HG03521 (cell line): ENCODE results near the gene WDR47.
A peak's percentile ranks its signal among the peaks of the same experiment; 100 is the strongest.

Experiments
- ATAC-seq: cut with Tn5 transposase; IDR thresholded peaks from one replicate; pipeline ENCODE4 v1.9.1; 2021; ENCODE audit warnings: mild to moderate bottlenecking, moderate library complexity; ENCODE audit not compliant: unreplicated experiment

The WDR47 gene

DNA sequence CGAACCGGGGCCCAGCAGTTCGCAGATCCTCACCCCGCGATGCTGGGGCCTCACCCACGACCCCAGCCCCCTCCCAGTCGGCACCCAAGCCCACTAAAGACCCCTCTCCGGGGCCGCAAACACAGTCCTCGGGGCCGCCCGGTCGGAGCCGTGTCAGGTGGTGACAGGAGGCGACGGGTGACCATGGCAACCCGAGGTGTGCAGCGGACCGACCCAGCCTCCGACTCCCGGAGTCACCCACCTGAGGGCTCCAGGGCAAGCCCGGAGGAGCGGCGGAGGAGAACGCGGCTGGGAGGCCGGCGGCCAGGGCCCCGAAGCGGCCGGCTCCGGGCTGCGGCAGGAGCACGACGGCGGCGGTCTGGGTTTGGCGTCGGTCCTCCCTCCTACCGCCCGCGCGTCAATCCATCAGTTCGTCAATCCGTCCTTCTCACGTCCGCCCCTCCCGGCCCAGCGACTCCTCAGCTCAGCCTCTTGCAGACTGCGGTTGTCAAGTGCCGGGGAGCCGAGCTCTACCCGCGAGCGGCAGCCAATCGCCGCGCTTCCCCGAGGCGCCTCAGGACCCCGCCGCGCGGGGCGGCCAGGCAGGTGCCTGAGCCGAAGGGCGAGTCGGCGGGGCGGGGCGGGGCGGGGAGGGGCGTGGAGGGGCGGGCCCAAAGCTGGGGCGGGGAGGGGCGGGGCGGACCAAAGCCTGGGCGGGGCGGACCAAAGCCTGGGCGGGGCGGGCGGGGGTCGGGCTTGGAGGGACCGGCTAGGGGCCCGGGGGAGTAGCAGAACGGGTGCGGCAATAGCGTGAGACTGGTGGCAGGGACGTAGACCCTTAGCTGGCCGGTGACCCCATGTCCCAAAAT, at the start of gene WDR47:
Gene WDR47, minus strand, starts transcription at position 482 of the 848 bp plus-strand sequence. CDS start 18,590 bp downstream, outside the sequence.
- peak; percentile 97 for ATAC-seq

DNA sequence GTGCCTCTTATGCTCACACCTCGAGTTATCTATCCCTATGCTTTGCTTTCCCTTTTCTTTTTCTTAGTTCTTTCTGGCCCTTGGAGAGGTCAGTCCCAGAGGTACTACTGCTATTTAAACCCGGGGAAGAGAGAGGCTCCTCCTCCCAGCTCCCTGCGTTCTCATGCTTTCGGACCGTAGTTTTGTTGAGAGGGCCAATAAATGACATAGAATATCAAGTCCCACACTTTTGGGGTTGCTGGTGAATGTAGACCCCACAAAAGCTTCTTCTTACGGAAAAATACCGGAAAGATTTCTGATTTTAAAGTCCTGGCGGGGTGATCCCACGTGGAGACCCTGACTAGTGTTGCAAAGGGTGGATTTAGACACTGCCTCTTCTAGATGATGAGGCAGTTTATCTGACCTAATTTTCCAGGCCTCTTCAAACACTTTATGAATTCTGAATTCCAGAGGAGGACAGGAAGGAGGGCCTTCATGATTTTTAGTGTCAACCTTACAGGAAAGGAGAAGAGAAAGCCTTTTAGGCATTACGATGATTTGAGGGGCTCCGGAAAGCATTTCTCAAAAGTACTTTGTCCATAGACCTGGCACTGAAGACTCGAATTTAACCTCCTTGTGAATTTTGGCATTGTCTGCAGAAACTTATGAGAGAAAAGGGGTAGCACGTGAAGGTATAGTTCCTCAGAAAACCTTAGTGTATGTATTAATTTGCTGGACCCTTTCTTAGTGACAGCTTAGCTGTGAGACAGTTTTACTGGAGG, 49.4 kb upstream of the WDR47 start:
- peak; percentile 37 for ATAC-seq

DNA sequence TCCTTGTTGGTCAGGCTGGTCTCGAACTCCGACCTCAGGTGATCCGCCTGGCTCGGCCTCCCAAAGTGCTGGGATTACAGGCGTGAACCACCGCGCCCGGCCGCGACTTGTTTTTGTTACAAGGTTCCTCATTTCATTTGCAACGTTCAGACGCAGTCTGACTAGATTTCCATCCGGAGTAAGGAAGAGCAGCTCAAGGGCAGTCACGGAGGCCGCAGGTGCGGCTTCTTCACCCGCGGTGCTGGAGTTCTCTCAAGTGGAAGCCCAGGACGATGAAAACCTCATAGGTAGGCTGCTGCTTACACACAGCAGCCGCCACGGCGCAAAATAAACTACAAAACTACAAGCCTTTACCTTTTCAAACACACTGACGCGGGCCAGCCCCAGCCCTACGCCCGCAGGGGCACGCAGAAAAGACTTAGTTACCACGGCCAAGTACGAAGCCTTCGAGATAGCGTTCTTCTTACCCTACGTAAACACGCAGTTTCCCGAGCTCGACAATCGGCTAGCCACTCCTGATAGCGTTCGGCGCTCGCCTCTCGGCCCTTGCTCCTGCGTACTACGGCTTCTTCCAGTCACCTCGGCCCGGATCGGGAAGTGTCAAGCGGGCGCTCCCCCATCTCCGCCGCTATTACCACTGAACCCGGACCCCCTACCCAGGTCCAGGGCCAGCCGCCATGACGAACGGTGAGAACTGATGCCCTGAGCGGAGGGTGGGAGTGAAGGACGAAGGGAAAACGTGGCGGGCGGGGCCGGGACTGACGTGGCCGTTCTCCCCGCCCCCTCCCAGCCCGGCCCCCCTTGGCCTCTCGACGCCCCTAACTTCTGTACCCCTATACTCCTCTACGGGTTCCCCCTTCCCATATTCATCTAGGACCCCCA, 48.5 kb upstream of the WDR47 start, which contains the start of gene TMEM167B:
Gene TMEM167B, plus strand, starts transcription at position 569 of the 882 bp plus-strand sequence. Its CDS starts 109 bp downstream, at position 678.
- peak; percentile 93 for ATAC-seq

DNA sequence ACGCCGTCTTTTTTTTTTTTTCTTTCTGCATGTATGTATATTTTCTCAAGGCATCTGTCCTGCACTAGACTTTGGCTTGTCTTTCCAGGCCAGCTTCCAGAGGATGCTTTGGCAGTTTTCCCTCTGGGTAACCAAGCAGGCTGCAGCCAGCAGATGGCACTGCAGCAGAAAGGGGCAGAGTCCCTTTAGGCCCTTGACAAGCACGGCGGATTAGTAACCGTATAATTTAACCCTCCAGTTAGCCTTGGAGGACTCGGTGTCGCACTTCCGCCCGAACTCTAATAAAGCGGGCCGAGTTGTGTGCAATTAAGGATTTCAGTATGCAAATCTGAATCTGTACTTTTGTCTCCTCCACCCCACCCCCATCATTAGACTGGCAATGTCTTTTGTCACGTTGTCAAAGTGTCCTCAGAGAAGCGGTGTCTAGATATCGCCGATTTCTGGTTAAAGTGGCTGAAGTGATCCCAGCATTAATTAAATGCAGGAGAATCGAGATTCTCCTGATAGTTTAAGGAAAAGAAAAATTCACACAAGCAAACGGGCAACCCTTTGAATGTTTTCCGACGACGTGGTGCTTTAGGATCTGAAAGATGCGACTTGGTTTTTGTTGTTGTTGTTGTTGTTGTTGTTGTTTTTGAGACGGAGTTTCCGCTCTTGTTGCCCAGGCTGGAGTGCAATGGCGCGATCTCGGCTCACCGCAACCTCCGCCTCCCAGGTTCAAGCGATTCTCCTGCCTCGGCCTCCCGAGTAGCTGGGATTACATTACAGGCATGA, 47.5 kb upstream of the WDR47 start:
- no peak for ATAC-seq

DNA sequence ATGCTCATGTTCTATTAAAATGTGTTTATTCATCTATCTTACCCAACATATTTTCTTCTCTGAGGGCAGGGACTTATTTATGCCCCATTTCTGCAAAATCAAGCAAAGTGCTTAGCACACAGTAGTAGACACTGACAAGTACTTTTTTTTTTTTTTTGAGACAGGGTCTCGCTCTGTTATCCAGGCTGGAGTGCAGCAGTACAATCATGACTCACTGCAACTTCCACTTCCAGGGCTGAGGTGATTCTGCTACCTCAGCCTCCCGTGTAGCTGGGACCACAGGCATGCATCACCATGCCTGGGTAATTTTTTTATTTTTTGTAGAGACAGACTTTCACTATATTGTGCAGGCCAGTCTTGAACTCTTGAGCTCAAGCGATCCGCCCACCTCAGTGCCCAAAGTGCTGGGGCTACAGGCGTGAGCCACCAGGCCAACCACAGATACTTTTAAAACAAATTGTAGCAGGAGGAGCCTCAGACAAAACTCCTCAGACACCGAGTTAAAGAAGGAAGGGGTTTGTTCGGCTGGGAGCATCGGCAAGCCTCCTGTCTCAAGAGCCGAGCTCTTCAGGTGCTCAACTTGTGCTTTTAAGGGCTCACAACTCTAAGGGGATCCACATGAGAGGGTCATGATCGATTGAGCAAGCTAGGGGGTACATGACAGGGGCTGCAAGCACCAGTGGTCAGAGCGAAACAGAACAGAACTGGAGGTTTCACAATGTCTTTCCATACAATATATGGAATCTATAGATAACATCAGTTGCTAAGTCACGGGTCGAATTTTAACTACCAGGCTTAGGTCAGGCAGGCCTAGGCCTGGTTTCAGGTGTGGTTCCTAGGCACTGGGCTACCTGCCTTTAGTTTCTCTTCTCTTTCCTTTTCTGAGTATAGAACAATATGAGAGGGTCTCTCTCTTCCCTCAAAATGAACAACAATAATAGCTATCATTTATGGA, 42.9 kb upstream of the WDR47 start:
- no peak for ATAC-seq

DNA sequence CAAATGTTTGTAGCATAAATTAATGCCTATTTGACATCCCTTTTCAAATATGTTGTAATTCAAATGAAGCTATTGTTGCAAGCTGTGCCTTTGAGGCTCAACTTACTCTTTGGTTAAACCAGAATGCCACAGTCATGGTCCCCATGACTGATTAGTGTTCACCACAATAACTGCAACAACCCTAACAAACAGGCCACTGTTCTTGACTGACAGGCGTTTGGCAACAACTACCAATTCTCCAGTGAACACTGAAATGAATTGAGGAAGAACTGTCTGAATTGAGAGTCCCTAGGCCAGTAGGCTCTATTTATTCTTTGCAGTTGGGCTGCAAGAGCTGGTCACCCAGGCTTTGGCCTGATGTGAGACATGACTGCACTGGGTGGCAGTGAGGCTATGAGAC, 42.0 kb upstream of the WDR47 start:
- ATAC-seq: no peak

DNA sequence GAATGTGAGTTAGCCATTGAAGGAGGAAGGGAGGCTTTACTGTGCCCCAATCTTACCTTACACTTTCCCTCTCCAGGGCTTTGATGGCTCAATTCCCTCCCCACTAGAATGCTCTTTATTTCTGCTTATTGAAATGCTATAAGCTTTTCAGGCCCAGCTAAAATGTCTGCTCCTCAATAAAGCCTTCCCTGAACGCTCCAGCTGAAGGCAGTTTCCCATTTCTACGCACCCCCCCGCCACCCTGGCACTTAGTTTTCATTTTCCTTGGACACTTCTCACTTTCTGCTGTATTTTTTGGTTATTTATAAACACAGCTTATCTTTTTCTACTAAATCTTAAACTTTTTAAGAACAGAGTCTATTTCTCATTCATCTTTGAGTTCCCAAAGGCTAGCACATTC, 41.6 kb upstream of the WDR47 start:
- ATAC-seq: no peak

DNA sequence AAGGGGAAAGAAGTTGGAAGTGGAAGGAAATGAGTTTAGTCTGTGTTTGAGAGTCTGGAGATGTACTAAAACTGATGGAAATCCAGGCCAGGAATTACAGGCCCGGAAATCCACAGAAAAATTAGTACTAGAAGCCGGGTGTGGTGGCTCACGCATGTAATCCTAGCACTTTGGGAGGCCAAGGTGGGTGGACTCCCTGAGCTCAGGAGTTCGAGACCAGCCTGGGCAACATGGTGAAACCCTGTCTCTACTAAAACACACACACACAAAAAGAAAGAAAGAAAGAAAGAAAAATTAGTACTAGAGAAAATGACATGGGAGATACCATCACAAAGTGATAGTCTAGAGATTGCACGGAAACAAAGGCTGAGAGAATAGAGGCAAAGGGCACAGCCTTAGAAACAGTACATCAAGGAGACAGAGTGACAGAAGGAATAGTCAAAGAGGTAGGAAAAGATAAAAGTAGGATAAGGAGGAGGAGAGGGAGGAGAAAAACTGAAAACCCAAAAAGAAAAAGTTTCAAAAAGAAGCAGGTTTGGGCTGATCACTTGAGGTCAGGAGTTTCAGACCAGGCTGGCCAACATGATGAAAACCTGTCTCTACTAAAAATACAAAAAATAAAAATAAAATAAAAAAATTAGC, 38.7 kb upstream of the WDR47 start:
- ATAC-seq: no peak

DNA sequence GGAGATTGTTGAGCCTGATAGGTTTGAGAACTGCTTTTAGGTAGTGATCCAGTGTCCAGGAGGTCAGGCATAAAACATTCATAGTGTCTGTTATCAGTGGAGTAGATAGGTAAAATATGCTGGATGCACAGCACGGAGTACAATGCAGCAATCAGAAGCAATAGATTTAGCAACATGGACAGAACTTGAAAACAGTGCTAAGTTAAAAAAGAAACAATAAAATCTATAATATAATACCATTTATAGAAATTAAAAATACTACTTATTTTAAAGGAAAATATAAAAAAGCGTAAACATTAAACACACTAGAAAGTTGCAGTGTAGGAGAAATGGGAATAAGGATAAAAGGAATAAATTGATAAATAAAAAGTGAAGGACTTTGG, 37.3 kb upstream of the WDR47 start:
- no peak for ATAC-seq

DNA sequence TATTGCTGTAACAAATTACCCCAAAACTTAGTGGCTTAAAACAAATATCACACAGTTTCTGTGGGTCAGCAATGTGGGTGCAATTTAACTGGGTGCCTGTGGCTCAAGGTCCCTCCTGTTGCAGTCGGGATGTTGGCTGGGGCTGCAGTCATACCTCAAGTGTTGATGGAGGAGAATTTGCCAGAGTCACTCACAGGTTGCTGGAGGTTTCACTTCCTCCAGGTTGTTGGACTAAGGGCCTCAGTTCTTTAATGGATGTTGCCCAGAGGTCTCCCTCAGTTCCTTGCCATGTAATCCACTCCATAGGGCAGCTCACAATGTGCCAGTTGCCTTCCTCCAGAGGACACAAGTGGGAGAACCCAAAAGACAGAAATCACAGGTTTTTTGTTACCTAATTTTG, 36.4 kb upstream of the WDR47 start:
- ATAC-seq: no peak

DNA sequence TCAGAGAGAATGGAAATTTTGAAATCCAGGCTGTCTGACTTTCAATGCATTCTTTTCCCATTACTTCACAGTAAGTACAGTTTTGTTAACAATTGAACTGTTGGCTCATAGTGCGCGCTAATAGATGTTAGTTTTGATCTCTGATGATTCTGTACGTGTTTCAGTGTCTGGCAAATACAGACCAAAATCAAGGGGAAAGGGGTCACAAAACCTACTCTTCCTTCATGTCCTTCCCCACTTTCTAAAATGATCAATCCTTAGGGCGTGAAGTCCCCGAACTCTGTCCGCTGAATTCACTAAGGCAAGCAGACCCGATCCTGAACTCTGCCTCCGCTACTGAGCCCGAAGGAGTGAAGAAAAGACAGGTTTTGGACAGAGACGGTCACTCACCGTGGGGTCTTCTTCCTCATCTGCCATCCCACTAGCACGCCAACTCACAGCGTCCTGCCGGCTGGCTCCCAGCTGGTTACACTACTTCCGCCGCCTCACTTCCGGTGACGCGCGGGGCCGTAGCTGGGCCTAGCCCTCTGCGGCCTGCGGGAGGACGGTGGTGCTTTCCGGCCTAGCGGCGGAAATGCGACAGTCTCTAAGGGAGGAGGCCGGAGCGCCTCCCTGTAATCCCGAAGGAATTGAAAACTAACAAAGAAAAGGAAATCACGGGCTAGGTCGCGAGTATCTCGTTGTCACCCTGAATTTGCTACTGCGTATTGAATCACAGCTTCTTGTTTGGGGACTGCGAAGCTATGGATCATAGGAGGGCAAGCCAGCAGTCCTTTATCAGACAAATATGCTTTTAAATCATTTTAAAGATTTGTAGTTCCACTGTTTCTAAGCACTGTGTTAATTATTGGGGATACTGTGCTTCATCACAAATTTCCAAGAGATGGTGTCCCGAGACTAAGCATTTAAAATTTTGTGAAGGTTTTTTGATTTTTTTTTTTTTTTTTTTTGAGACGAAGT, 33.9 kb upstream of the WDR47 start, which contains the start of gene TAF13:
Gene TAF13, minus strand, starts transcription at position 473 of the 960 bp plus-strand sequence. Its CDS starts 56 bp downstream, at position 417.
- peak; percentile 99 for ATAC-seq

DNA sequence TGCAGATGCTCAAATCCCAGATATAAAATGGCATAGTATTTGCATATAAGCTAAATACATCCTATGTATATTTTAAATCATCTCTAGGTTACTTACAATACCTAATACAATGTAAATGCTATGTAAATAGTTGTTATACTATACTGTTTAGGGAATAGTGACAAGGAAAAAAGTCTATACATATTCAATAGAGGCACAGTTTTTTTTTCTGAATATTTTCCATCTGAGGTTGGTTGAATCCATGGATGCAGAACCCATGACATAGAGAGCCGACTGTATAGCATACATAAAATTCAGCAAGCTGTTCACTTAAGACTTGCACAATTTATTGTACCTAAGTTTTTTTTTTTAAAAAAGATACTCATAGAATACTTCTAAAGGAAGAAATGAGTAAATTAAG, 27.4 kb upstream of the WDR47 start:
- ATAC-seq: no peak

DNA sequence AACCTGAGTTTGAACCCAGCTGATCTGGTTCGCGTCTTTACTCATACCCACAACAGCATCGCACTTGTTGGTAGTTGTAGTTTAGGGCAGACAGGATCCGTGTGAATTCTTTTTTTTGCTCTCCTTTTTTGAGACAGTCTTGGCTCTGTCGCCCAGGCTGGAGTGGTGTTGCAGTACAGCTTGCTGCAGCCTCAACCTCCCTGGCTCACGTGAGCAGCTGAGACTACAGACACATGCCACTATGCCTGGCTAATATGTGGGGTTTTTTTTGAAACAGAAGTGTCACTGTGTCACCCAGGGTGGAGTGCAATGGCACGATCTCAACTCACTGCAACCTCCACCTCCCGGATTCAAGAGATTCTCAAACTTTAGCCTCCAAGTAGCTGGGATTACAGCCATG, 26.0 kb upstream of the WDR47 start:
- ATAC-seq: no peak

DNA sequence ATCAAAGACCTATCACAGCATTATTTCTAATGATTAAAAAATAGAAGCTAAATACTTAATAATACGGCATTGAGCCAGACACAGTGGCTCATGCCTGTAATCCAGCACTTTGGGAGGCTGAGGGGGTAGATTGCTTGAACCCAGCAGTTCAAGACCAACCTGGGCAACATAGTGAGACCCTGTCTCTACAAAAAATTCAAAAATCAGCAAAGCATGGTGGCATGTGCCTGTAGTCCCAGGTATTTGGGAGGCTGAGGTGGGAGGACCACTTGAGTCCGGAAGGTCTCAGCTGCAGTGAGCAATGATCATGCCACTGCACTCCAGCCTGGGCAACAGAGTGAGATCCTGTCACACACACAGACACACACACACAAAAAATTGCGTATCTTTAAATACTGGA, 23.2 kb upstream of the WDR47 start:
- ATAC-seq: no peak

DNA sequence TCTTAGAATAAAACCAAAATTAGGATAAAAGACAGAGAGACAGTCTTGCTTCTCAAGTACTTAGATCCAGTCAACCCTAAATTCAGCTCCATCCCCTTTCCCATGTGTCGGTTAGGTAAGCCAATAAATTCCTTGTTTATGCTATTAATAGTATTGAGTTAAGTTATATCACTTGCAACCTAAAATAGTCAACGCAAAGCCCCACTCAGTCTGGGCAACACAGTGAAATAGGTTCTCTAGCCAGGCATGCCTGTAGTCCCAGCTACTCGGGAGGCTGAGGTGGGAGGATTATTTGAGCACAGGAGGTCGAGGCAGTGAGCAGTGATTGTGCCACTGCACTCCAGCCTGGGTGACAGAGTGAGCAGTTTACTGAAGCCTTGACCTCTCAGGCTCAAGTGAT, 19.3 kb upstream of the WDR47 start:
- no peak for ATAC-seq

DNA sequence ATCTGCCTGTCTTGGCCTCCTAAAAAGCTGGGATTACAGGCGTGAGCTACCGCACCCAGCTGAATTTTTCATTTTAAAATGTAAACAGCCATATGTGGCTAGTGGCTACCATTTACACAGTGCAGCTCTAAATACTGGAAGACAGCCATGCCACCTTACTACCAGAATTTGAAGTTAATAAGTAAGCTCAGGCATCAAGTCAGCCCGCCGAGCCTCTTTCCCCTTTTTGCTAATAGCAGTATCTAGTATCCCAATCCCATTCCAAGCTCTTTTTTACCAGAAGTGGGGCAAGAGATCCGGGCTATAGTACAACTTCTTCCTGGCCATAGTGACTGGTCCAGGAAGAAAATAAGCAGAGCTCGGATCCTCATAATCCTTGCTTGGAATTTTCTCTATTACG, 18.8 kb upstream of the WDR47 start:
- no peak for ATAC-seq

DNA sequence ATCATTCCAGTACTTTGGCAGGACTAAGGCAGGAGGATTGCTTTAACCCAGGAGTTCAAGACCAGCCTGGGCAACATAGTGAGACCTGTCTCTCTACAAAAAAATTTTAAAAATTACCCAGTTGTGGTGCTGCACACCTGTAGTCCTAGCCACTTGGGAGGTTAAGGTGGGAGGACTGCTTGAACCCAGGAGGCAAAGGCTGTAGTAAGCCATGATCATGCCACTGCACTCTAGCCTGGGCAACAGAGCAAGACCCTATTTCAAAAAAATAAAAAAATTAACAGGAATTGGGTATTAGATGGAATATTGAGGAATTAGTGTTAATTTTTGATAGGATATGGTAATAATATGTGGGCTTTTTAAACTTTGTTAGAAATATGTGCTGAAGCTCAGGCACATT, 17.1 kb upstream of the WDR47 start:
- ATAC-seq: no peak
